Lower leg skin (tissue), 4 donors: Measurements from ENCODE around the gene TMA7. TPM values are rescaled to one million over a fixed set of nuclear protein-coding genes. Genes with fewer than 3 reads are reported as not detected.

Experiments
- DNase-seq, 2 donors: peaks; one replicate each; pipeline ENCODE4 v3.0.0-alpha.2; 2019; ENCODE audit warnings: low spot score in 2 of 2
- H3K4me3 ChIP-seq: fragments of 200-600 bp; sonication (generic); 2 replicates; pipeline ENCODE4 v1.5.1; 2017; ENCODE audit warnings: mild to moderate bottlenecking, low read depth; ENCODE audit not compliant: poor library complexity, severe bottlenecking
- CTCF ChIP-seq, 3 donors: fragments of 450-650 bp; IDR thresholded peaks; one replicate each; pipeline ENCODE4 v1.5.1; 2016; ENCODE audit warnings: antibody characterized with exemption in 3 of 3, mild to moderate bottlenecking in 3 of 3, moderate library complexity in 2 of 3
- POLR2A ChIP-seq, 2 donors: fragments of 450-650 bp; IDR thresholded peaks; one replicate each; pipeline ENCODE4 v1.6.1; 2016 to 2017; ENCODE audit warnings: antibody characterized with exemption in 2 of 2, mild to moderate bottlenecking in 1 of 2, moderate library complexity in 1 of 2
- WGBS, 2 donors: methylation state at CpG; one replicate each; pipeline ENCODE4 v1.1.5; 2018; 5-methylcytosine and 5-hydroxymethylcytosine counted together
- intact Hi-C: fragments of 100-400 bp; cut with DNase I; formaldehyde crosslinking; loops from one replicate; pipeline ENCODE4 v1.15.0; 2023; ENCODE audit warnings: low total_unique reads
- total RNA-seq, 4 donors: library from RNA; depleted of rRNA; stranded (reverse); fragments of >200 nt; gene quantifications; one replicate each; pipeline ENCODE4 v1.1.0, GENCODE V29; 2016

Gene TMA7
- total RNA-seq, 4 donors from 2014 or later = 173 to 271 (median 250) TPM

- TF ChIP-seq POLR2A (IDR thresholded peaks at IDR 0.05) (no peak), CTCF (IDR thresholded peaks at IDR 0.05) (no peak)
- DNase-seq = no peak
- 76 to 79% methylated on average over 6 of the region's 6 CpGs for WGBS, 2 donors
- H3K4me3 ChIP-seq = no peak overlapping the region
- intact Hi-C loops = loop anchor here (10.0 kb wide), 1 partner anchor 113 kb away; the partner anchor contains the start of gene PFKFB4
Observed at GRCh38 chr3:48441940-48442339, 1.9 kb downstream of the TMA7 start.

- no peak for DNase-seq
- intact Hi-C loops = loop anchor here (10.0 kb wide), 1 partner anchor 109 kb away; the partner anchor contains the start of gene PFKFB4
- no peak overlapping the region for H3K4me3 ChIP-seq
- TF ChIP-seq CTCF (IDR thresholded peaks at IDR 0.05) = no peak
- TF ChIP-seq POLR2A (IDR thresholded peaks at IDR 0.05) = no peak
- WGBS, 2 donors = 64 to 66% methylated on average over 6 of the region's 6 CpGs
Observed at GRCh38 chr3:48445277-48445882, 5.3 kb downstream of the TMA7 start.

- no peak for DNase-seq
- intact Hi-C loops = loop anchor here (10.0 kb wide), 1 partner anchor 109 kb away; the partner anchor contains the start of gene PFKFB4
- peak overlapping the region; percentile 46 for H3K4me3 ChIP-seq
- TF ChIP-seq CTCF (IDR thresholded peaks at IDR 0.05) (no peak), POLR2A (IDR thresholded peaks at IDR 0.05) (no peak)
- 14 to 15% methylated on average over 6 of the region's 6 CpGs for WGBS, 2 donors
Observed at GRCh38 chr3:48446043-48446424, 6.0 kb downstream of the TMA7 start.

- WGBS, 2 donors = 0 to 1% methylated on average over 35 to 56 of the region's 91 CpGs
- no peak for TF ChIP-seq POLR2A (IDR thresholded peaks at IDR 0.05)
- TF ChIP-seq CTCF (IDR thresholded peaks at IDR 0.05) = no peak
- peak; percentile 83 to 98 for DNase-seq
- peak within 1 kb of the TSS; percentile 46 for H3K4me3 ChIP-seq
- intact Hi-C loops = loop anchor here (10.0 kb wide), 1 partner anchor 108 kb away; the partner anchor contains the start of gene PFKFB4
Observed at GRCh38 chr3:48446425-48447193, 6.6 kb downstream of the TMA7 start, which contains the start of gene ATRIP. Gene ATRIP (plus strand): TSS chr3:48446737. CDS start chr3:48446846, 109 bp downstream.

- TF ChIP-seq POLR2A (IDR thresholded peaks at IDR 0.05) = no peak
- TF ChIP-seq CTCF (IDR thresholded peaks at IDR 0.05) = no peak
- DNase-seq = no peak
- intact Hi-C loops = no loop called here
- H3K4me3 ChIP-seq = no peak overlapping the region
- WGBS, 2 donors = 100% methylated on average over 1 of the region's 1 CpG
Observed at GRCh38 chr3:48451270-48451669, 11.2 kb downstream of the TMA7 start.
